Coronary artery (tissue), 2 donors: ENCODE data around the gene ACTL6B.

Source experiments
- DNase-seq: peaks from one replicate; pipeline ENCODE4 v3.0.0-alpha.2; 2017; ENCODE audit warnings: low spot score
- H3K27ac ChIP-seq, 2 donors: fragments of 200-600 bp; sonication (generic); one replicate each; pipeline ENCODE4 v1.5.1; 2016 to 2019
- H3K4me3 ChIP-seq: fragments of 200-600 bp; sonication (generic); 2 replicates; pipeline ENCODE4 v1.5.1; 2016; ENCODE audit warnings: mild to moderate bottlenecking, moderate library complexity
- TF ChIP-seq, protein P1 (sequence below): fragments of 200-600 bp; sonication (generic); IDR thresholded peaks from one replicate; pipeline ENCODE4 v1.5.1; 2019; ENCODE audit warnings: antibody characterized with exemption

Gene ACTL6B

DNA sequence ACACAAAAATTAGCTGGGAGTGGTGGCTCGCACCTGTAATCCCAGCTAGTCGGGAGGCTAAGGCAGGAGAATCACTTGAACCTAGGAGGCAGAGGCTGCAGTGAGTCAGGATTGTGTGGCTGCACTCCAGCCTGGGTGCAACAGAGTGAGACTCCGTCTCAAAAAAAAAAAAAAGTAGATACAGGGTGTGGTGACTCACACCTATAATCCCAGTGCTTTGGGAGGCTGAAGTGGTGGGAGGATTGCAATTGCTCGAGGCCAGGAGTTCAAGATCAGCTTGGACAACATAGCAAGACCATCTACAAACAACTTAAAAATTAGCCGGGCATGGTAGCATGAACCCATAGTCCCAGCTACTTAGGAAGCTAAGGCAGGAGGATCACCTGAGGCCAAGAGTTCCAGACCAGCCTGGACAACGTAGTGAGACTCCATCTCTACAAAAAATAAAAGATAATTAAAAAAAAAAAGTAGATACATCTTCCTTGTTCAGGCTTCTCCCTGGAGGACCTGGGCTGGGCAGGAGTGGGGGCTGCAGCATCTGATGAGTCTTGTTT, 41.9 kb downstream of the ACTL6B start:
- TF ChIP-seq, protein P1, sequence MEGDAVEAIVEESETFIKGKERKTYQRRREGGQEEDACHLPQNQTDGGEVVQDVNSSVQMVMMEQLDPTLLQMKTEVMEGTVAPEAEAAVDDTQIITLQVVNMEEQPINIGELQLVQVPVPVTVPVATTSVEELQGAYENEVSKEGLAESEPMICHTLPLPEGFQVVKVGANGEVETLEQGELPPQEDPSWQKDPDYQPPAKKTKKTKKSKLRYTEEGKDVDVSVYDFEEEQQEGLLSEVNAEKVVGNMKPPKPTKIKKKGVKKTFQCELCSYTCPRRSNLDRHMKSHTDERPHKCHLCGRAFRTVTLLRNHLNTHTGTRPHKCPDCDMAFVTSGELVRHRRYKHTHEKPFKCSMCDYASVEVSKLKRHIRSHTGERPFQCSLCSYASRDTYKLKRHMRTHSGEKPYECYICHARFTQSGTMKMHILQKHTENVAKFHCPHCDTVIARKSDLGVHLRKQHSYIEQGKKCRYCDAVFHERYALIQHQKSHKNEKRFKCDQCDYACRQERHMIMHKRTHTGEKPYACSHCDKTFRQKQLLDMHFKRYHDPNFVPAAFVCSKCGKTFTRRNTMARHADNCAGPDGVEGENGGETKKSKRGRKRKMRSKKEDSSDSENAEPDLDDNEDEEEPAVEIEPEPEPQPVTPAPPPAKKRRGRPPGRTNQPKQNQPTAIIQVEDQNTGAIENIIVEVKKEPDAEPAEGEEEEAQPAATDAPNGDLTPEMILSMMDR = no peak
- Histone ChIP-seq H3K27ac (no peak overlapping the region), H3K4me3 (no peak overlapping the region)
- DNase-seq = no peak

DNA sequence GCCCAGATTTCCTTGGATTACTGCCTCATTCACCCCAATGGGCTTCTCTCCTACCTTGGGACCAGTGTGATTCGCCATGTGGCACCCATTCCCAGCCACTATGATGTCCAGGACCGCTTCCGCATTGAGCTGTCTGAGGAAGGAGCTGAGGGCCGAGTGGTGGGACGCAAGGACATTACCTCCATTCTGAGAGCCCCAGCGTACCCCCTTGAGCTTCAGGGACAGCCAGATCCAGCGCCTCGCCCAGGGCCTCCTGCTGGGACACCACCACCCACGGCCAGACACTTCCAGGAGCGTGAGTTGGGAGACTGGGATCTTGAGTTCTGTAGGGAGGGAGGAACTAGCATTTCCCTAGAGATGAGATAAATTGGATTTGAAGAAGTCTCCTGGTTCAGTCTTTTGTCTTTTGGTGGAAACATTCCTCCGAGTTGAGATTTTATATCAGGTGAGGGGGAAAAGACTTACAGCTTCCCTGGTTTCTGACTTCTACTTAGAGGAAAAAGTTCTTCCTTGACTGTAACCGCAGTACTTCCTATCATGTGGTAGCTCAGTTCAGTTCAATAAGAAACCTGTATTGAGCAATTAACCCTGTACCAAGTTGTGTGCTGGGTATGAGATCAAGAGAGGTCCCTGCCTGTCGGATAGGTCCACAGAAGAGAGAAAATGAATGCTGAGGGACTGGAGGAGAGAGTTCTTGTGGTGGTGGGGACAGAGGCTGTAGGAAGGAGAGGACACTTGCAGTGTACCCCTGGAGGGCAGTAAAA, 42.7 kb downstream of the ACTL6B start:
- Histone ChIP-seq H3K4me3 (peak overlapping the region; percentile 86), H3K27ac (peak overlapping the region in 1 of 2 donors; percentile 91)
- no peak for DNase-seq

DNA sequence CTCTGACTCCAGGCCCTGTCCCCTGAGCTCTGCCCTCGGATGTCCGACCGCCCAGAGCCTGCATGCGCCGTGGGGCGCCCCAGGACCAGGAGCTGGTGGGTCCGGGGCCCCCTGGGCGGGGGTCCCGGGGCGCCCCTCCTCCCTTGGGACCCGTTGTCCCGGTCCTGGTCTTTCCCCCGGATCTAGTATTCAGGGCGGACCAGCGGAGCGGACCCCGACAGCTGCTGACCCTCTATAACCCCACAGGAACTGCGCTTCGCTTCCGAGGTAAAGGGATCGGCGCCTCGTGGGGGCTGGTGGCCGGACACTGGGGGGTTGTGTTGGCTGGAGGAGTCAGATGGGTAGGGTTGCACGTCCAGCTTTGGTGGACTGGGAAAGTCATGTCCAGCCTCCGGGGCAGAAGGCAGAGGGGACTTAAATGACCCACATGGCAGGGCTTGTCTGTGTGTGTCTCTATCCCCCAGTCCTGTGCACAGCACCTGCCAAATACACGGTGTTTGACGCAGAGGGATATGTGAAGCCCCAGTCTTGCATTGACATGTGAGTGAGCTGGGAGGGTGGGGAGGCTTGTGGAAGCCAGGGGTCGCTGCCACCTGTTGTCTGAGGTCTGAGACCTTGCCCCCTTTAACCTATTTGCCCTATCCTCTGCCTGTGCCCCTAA, 43.4 kb downstream of the ACTL6B start:
- TF ChIP-seq, protein P1 = no peak
- H3K4me3 ChIP-seq = peak overlapping the region; percentile 86
- no peak for DNase-seq
- H3K27ac ChIP-seq = peak overlapping the region; percentile 87 to 91

More for the DNA sequence above, 42.7 kb downstream of the ACTL6B start:
- TF ChIP-seq, protein P1 = no peak

DNA sequence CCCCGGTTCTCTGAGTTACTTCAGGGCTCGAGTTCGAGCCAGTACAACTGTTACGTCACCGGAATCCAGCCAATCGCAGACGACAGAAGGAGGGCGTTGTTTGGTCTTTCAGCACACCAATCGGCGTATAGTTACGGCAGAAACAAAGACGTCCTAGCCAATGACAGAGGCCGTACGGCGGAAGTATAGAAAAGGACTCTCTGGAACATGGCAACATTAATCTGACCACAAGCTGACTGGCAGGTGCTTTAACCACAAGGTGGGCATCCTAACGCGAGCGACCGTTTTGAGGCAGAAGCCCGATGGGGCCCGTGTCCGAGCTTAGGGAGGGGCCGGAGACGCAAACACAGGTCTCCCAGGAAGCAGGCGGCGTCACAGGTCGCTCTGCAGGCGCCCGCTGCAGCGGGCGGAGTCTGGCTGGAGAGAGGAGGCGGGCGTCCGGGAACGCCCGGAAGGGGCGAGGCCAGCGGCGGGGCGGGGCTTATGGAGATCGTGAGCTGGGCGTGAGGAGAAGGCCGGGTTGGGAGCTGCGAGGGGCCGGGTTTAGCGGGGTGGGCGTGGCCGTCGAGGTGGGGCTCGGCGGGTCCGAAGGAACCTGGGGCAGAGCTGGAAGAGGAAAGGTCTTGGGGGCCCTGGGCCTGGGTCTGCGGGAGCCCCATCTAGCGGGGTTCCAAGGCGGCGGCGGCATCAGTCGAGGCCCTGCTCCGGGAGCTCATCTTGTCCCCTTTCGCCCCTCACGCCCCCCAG, 44.1 kb downstream of the ACTL6B start, which contains the start of gene MOSPD3:
MOSPD3 (plus strand) TSS at position 558 of the 747 bp plus-strand sequence. CDS start 252 bp downstream, outside the sequence.
- peak within 1 kb of the TSS; percentile 86 for H3K4me3 ChIP-seq
- DNase-seq = peak; percentile 99
- peak within 1 kb of the TSS; percentile 87 to 91 for H3K27ac ChIP-seq

DNA sequence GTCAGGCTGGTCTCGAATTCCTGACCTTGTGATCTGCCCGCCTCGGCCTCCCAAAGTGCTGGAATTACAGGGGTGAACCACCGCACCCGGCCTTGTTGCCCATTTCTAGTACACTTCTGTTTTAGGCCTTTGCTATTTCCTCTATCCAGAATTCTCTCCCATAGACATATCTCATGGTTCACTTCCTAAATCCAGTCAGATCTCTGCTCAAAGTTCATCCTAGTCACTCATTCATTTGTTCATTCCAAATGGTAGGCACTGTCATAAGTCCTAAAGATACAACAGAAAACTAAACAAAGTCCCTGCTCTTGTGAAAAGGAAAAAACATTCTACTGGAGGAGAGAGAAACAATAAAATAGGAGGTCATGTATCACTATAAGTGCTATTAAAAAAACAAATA, 46.3 kb downstream of the ACTL6B start:
- no peak overlapping the region for H3K27ac ChIP-seq
- TF ChIP-seq, protein P1 = no peak
- no peak overlapping the region for H3K4me3 ChIP-seq
- DNase-seq = no peak

More for the DNA sequence above, 44.1 kb downstream of the ACTL6B start, which contains the start of gene MOSPD3:
- TF ChIP-seq, protein P1 = no peak

DNA sequence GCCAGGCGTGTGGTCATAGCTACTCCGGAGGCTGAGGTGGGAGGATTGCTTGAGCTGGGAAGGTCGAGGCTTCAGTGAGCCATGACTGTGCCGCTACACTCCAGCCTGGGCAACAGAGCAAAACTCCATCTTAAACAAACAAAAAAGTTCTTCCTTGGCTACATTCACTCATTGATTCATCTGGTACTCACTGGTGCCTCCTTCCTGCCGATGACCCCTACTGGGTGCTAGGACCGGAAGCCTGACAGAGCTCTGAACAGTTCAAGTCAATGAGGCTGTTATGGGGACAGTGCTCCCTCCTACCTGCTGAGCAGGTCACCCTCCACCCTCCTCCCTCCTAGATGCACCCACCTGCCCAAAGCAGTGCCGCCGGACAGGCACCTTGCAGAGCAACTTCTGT, 49.1 kb downstream of the ACTL6B start:
- TF ChIP-seq, protein P1 = no peak
- Histone ChIP-seq H3K27ac (no peak overlapping the region), H3K4me3 (no peak overlapping the region)
- no peak for DNase-seq
